Fibroblast of lung (primary cell): ENCODE data around the gene ARMH1. TPM values are rescaled to one million over a fixed set of nuclear protein-coding genes. Genes with fewer than 3 reads are reported as not detected.

Experiments
- DNase-seq, 2 donors: peaks; one replicate each; pipeline versions ENCODE4 v3.0.0 to v3.0.0-alpha.2; 2010; ENCODE audit warnings: low read depth in 2 of 2
- H2AFZ ChIP-seq: 2 replicates; pipeline ENCODE4 v1.5.1; 2012; ENCODE audit warnings: low read length, control low read depth, inconsistent platforms
- H3K27ac ChIP-seq: 2 replicates; pipeline ENCODE4 v1.5.1; 2011; ENCODE audit warnings: low read length, control low read depth; ENCODE audit not compliant: insufficient read depth
- H3K27me3 ChIP-seq: 2 replicates; pipeline ENCODE4 v1.5.1; 2011; ENCODE audit warnings: mild to moderate bottlenecking, low read length; ENCODE audit not compliant: control insufficient read depth, insufficient read depth
- H3K36me3 ChIP-seq: 2 replicates; pipeline ENCODE4 v1.5.1; 2011; ENCODE audit warnings: low read length; ENCODE audit not compliant: control insufficient read depth, insufficient read depth
- H3K4me1 ChIP-seq: 2 replicates; pipeline ENCODE4 v1.5.1; 2011; ENCODE audit warnings: low read length; ENCODE audit not compliant: control insufficient read depth, insufficient read depth; ENCODE audit errors: extremely low read depth
- H3K4me2 ChIP-seq: 2 replicates; pipeline ENCODE4 v1.5.1; 2011; ENCODE audit warnings: low read length, control low read depth; ENCODE audit not compliant: insufficient read depth; ENCODE audit errors: extremely low read depth
- H3K4me3 ChIP-seq, 4 experiments: fragments of 200-600 bp in 1 of 4; sonication (generic) in 1 of 4; replicated peaks in 1 of 4; 2 replicates each; pipeline ENCODE4 v1.5.1; 2011 to 2016; ENCODE audit warnings: low read length in 4 of 4, low read depth in 3 of 4, mild to moderate bottlenecking in 3 of 4, control low read depth in 2 of 4, inconsistent platforms in 1 of 4, mixed read lengths in 1 of 4; ENCODE audit not compliant: insufficient read depth in 1 of 4; ENCODE audit errors: control extremely low read depth in 1 of 4
- H3K79me2 ChIP-seq: 2 replicates; pipeline ENCODE4 v1.5.1; 2012; ENCODE audit warnings: mild to moderate bottlenecking, low read length, inconsistent platforms; ENCODE audit not compliant: control insufficient read depth, insufficient read depth
- H3K9ac ChIP-seq: 2 replicates; pipeline ENCODE4 v1.5.1; 2011; ENCODE audit warnings: mild to moderate bottlenecking, low read length, control low read depth; ENCODE audit not compliant: insufficient read depth
- H3K9me3 ChIP-seq: 2 replicates; pipeline ENCODE4 v1.5.1; 2012; ENCODE audit warnings: low read depth, low read length; ENCODE audit not compliant: control insufficient read depth, insufficient read depth
- H4K20me1 ChIP-seq: 2 replicates; pipeline ENCODE4 v1.5.1; 2011; ENCODE audit warnings: low read length; ENCODE audit not compliant: control insufficient read depth, insufficient read depth; ENCODE audit errors: extremely low read depth
- CTCF ChIP-seq, 2 donors: IDR thresholded peaks in 1 of 2; conservative IDR thresholded peaks in 1 of 2; 1 replicate in 1 of 2; 2 replicates in 1 of 2; pipeline ENCODE4 v1.5.1; 2011 to 2012; ENCODE audit warnings: low read length in 2 of 2, control low read depth in 1 of 2, inconsistent platforms in 1 of 2, low read depth in 1 of 2, mild to moderate bottlenecking in 1 of 2
- EZH2 ChIP-seq: IDR thresholded peaks from 2 replicates; pipeline ENCODE4 v1.5.1; 2012; ENCODE audit warnings: low read length, control low read depth, mild to moderate bottlenecking; ENCODE audit errors: missing control alignments
- polyA plus RNA-seq, 2 donors: library from polyadenylated mRNA; depleted of rRNA in 1 of 2; stranded (reverse) in 1 of 2; unstranded in 1 of 2; fragments of >200 nt; gene quantifications; 2 replicates each; pipeline ENCODE4 v1.2.1, GENCODE V29; 2011 to 2012; ENCODE audit warnings: missing spikeins in 1 of 2
- total RNA-seq: library from RNA; depleted of rRNA; stranded (reverse); fragments of >200 nt; gene quantifications from 2 replicates; pipeline ENCODE4 v1.2.1, GENCODE V29; 2014

The ARMH1 gene
- total and polyA plus RNA-seq, 2 donors (not counting 1 experiment from before 2014, with no cell fraction given) = 2.4 to 6.4 TPM

- Histone ChIP-seq H2AFZ (no peak overlapping the region), H3K27ac (peak overlapping the region; percentile 81), H3K9me3 (no peaks in the 10 kb centered on the region), H3K4me1 (peaks cover 16% of the 10 kb centered on the region), H3K9ac (no peak overlapping the region), H3K36me3 (no peaks in the 10 kb centered on the region), H4K20me1 (no peaks in the 10 kb centered on the region), H3K4me2 (no peak overlapping the region), H3K4me3 (no peak overlapping the region), H3K27me3 (no peaks in the 10 kb centered on the region), H3K79me2 (peaks cover 13% of the 10 kb centered on the region)
- DNase-seq = peak in 1 of 2 donors; percentile 81
- no peak for TF ChIP-seq EZH2
- no peak for TF ChIP-seq CTCF (conservative IDR thresholded peaks at IDR 0.05 in 1 of 2, IDR thresholded peaks at IDR 0.05 in 1 of 2; ENCODE audit: low read depth in 1 of 2, low read length in 2 of 2)
Observed at GRCh38 chr1:44630116-44630515, 44.4 kb upstream of the ARMH1 start.

- DNase-seq = no peak
- peak overlapping the region; percentile 27 to 74 (median 40) for H3K4me3 ChIP-seq
- H3K4me1 ChIP-seq = peaks cover 16% of the 10 kb centered on the region
- peak overlapping the region; percentile 69 for H3K4me2 ChIP-seq
- peaks cover 9% of the 10 kb centered on the region for H3K36me3 ChIP-seq
- no peaks in the 10 kb centered on the region for H3K27me3 ChIP-seq
- H3K9ac ChIP-seq = peak overlapping the region; percentile 81
- H3K79me2 ChIP-seq = peaks cover 15% of the 10 kb centered on the region
- peak overlapping the region; percentile 91 for H3K27ac ChIP-seq
- H2AFZ ChIP-seq = peak overlapping the region; percentile 64
- TF ChIP-seq EZH2 (no peak), CTCF (conservative IDR thresholded peaks at IDR 0.05 in 1 of 2, IDR thresholded peaks at IDR 0.05 in 1 of 2; ENCODE audit: low read depth in 1 of 2, low read length in 2 of 2) (no peak)
- H3K9me3 ChIP-seq = no peaks in the 10 kb centered on the region
- no peaks in the 10 kb centered on the region for H4K20me1 ChIP-seq
Observed at GRCh38 chr1:44631333-44631646, 43.2 kb upstream of the ARMH1 start.

GRCh38 chr1:44631647-44632539 lies 42.6 kb upstream of the ARMH1 start:
- peak; percentile 84 to 86 for DNase-seq
- Histone ChIP-seq H3K4me3 (peak overlapping the region; percentile 63 to 74 (median 70)), H3K4me1 (peaks cover 16% of the 10 kb centered on the region), H3K4me2 (peak overlapping the region; percentile 88), H3K27me3 (no peaks in the 10 kb centered on the region), H3K9ac (peak overlapping the region; percentile 81), H2AFZ (peak overlapping the region; percentile 64), H3K79me2 (peaks cover 15% of the 10 kb centered on the region), H3K36me3 (peaks cover 10% of the 10 kb centered on the region), H3K9me3 (no peaks in the 10 kb centered on the region), H3K27ac (peak overlapping the region; percentile 91), H4K20me1 (no peaks in the 10 kb centered on the region)
- TF ChIP-seq EZH2 (no peak), CTCF (conservative IDR thresholded peaks at IDR 0.05 in 1 of 2, IDR thresholded peaks at IDR 0.05 in 1 of 2; ENCODE audit: low read depth in 1 of 2, low read length in 2 of 2) (no peak)
